ENCODE measurements around the gene SLC52A3.
"Not testable (repeated sequence)": the region's sequence is repeated elsewhere in the genome, so short reads cannot be mapped to it uniquely, and the experiment has no call there.

The SLC52A3 gene
- 0 to 0.07 (median 0) reads per million in 9 experiments for total RNA-seq

- Mint-ChIP-seq H3K27me3 (peaks cover 53 to 69% of the 10 kb centered on the region in 2 donors), H3K4me3 (no peak within 1 kb of the TSS), H3K36me3 (ENCODE audit: insufficient read depth) (no peaks in the 10 kb centered on the region), H3K4me1 (ENCODE audit: low read depth in 2 of 2) (no peaks in the 10 kb centered on the region), H3K9me3 (no peaks in the 10 kb centered on the region), H3K27ac (no peak within 1 kb of the TSS)
- no peak for DNase-seq
- ATAC-seq (replicated peaks), result no peak
Measured at GRCh38 chr20:768426-768978, at the start of gene SLC52A3. SLC52A3 (minus strand) TSS chr20:768500; CDS start chr20:765774, 2,726 bp downstream.

GRCh38 chr20:815914-816606 lies 47.8 kb upstream of the SLC52A3 start:
- H3K36me3 Mint-ChIP-seq (ENCODE audit: insufficient read depth), result peaks cover 22% of the 10 kb centered on the region
- H3K27me3 Mint-ChIP-seq, result peaks cover 38 to 52% of the 10 kb centered on the region in 2 donors
- H3K27ac Mint-ChIP-seq, result no peak overlapping the region
- no peaks in the 10 kb centered on the region for H3K9me3 Mint-ChIP-seq
- ATAC-seq (replicated peaks) (peak; percentile 42), DNase-seq (peak; percentile 56 to 69 (median 58))
- no peak overlapping the region for H3K4me3 Mint-ChIP-seq
- peaks cover 2 to 5% of the 10 kb centered on the region in 2 donors for H3K4me1 Mint-ChIP-seq (ENCODE audit: low read depth in 2 of 2)

GRCh38 chr20:815226-815625 lies 46.9 kb upstream of the SLC52A3 start:
- H3K27ac Mint-ChIP-seq, result no peak overlapping the region
- H3K4me1 Mint-ChIP-seq (ENCODE audit: low read depth in 2 of 2), result peaks cover 2 to 5% of the 10 kb centered on the region in 2 donors
- no peaks in the 10 kb centered on the region for H3K9me3 Mint-ChIP-seq
- H3K36me3 Mint-ChIP-seq (ENCODE audit: insufficient read depth), result peaks cover 20% of the 10 kb centered on the region
- ATAC-seq (replicated peaks), result no peak
- no peak overlapping the region for H3K4me3 Mint-ChIP-seq
- DNase-seq, result no peak
- peaks cover 44 to 60% of the 10 kb centered on the region in 2 donors for H3K27me3 Mint-ChIP-seq

DNA sequence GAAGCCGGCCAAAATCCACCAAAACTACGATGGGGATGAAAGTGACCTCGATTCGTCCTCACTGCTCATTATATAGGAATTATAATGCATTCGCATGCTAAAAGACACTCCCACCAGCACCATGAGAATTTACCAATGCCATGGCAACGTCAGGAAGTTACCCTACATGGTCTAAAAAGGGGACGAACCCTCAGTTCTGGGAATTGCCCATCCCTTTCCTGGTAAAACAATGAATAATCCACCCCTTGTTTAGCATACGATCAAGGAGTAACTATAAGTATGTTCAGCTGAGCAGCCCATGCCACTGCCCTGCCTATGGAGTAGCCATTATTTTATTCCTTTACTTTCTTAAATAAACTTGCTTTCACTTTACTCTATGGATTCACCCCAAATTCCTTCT lies 45.1 kb upstream of the SLC52A3 start:
- no peak overlapping the region for H3K4me3 Mint-ChIP-seq
- H3K36me3 Mint-ChIP-seq (ENCODE audit: insufficient read depth), result peaks cover 5% of the 10 kb centered on the region
- no peak for DNase-seq
- H3K4me1 Mint-ChIP-seq (ENCODE audit: low read depth in 2 of 2), result peaks cover 0 to 5% of the 10 kb centered on the region in 2 donors
- H3K27me3 Mint-ChIP-seq, result peaks cover 55 to 68% of the 10 kb centered on the region in 2 donors
- no peak overlapping the region for H3K27ac Mint-ChIP-seq
- ATAC-seq (replicated peaks), result no peak
- H3K9me3 Mint-ChIP-seq, result no peaks in the 10 kb centered on the region

DNA sequence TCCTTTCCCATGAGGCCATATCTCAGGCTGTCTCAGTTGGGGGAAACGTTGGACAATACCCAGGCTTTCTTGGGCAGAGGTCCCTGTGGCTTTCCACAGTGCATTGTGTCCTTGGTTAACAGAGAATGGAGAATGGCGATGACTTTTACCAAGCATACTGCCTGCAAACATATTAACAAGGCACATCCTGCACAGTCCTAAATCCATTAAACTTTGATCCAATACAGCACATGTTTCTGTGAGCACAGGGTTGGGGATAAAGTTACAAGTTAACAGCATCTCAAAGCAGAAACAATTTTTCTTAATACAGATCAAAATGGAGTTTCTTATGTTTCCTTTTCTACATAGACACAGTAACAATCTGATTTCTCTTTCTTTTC lies 44.1 kb upstream of the SLC52A3 start:
- ATAC-seq (replicated peaks); H3K4me3 Mint-ChIP-seq; H3K27ac Mint-ChIP-seq; H3K36me3 Mint-ChIP-seq (ENCODE audit: insufficient read depth); DNase-seq; H3K4me1 Mint-ChIP-seq (ENCODE audit: low read depth in 2 of 2); H3K9me3 Mint-ChIP-seq: not testable (repeated sequence)
- peaks cover 58 to 68% of the 10 kb centered on the region in 2 donors for H3K27me3 Mint-ChIP-seq

- not testable (repeated sequence) for H3K36me3 Mint-ChIP-seq (ENCODE audit: insufficient read depth); DNase-seq; H3K4me1 Mint-ChIP-seq (ENCODE audit: low read depth in 2 of 2); H3K4me3 Mint-ChIP-seq; ATAC-seq (replicated peaks); H3K9me3 Mint-ChIP-seq; H3K27ac Mint-ChIP-seq
- H3K27me3 Mint-ChIP-seq, result peaks cover 58 to 68% of the 10 kb centered on the region in 2 donors
Measured at GRCh38 chr20:811776-812434, 43.6 kb upstream of the SLC52A3 start.

DNA sequence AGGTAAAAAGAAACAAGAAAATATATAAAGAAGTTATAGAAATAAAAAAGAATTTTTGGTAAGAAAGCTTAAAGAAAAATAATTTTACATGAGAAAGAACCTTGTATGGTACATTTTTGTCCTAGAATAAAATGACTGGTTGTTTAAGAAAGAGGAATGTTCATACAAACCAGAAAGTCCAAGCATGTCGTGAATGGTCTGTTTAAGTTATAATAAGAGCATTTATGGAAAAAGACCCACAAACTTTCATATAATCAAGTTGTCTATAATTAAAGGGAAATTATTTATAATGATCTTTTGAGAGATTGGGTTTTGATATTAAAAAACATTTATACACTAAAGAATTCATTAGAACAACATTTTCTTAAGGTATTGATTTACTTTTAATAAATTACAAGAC lies 37.4 kb upstream of the SLC52A3 start:
- Mint-ChIP-seq H3K27me3 (peaks cover 37 to 42% of the 10 kb centered on the region in 2 donors), H3K4me3 (no peak overlapping the region), H3K4me1 (ENCODE audit: low read depth in 2 of 2) (no peaks in the 10 kb centered on the region), H3K27ac (no peak overlapping the region), H3K36me3 (ENCODE audit: insufficient read depth) (no peaks in the 10 kb centered on the region), H3K9me3 (no peaks in the 10 kb centered on the region)
- DNase-seq (no peak), ATAC-seq (replicated peaks) (no peak)

DNA sequence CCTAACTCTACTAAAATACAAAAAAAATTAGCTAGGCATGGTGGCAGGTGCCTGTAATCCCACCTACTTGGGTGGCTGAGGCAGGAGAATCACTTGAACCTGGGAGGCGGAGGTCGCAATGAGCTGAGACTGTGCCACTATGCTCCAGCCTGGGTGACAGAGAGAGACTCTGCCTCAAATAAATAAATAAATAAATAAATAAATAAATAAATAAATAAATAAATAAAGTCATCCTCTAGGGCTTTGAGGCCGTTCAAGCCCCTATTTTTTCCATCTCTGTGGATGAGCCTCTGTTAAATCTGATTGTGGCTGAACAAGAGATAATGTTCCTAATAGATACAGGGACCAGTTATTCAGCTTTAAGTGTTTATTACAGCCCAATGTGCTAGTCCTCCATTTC lies 33.4 kb upstream of the SLC52A3 start:
- DNase-seq, result no peak
- Mint-ChIP-seq H3K9me3 (no peaks in the 10 kb centered on the region), H3K4me3 (no peak overlapping the region), H3K27ac (no peak overlapping the region), H3K36me3 (ENCODE audit: insufficient read depth) (no peaks in the 10 kb centered on the region), H3K4me1 (ENCODE audit: low read depth in 2 of 2) (no peaks in the 10 kb centered on the region), H3K27me3 (peaks cover 52 to 64% of the 10 kb centered on the region in 2 donors)
- ATAC-seq (replicated peaks), result no peak

- not testable (repeated sequence) for DNase-seq; H3K27ac Mint-ChIP-seq; H3K36me3 Mint-ChIP-seq (ENCODE audit: insufficient read depth); H3K9me3 Mint-ChIP-seq; ATAC-seq (replicated peaks); H3K4me1 Mint-ChIP-seq (ENCODE audit: low read depth in 2 of 2); H3K4me3 Mint-ChIP-seq
- H3K27me3 Mint-ChIP-seq, result peaks cover 49 to 73% of the 10 kb centered on the region in 2 donors
Measured at GRCh38 chr20:800026-800425, 31.7 kb upstream of the SLC52A3 start.

DNA sequence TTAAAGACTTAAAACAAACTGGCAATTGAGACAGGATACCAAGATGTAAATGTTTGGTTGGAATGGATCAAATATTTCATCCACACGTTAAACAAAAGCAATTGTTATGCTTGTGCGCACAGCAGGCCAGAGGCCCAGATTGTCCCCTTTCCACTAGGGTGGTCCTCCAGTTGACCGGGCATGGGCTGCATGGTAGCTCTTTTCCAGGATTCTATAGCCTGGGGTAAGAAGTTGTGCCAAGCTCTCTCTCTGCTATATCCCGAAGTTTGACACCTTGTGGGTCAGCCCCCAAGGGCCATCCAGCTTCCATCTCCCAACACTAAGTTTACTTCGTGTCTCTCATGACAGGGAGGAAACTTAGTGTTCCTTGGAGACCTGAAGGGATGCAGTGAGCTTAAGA lies 30.4 kb upstream of the SLC52A3 start:
- not testable (repeated sequence) for H3K27ac Mint-ChIP-seq; H3K4me3 Mint-ChIP-seq; H3K36me3 Mint-ChIP-seq (ENCODE audit: insufficient read depth); DNase-seq; ATAC-seq (replicated peaks); H3K4me1 Mint-ChIP-seq (ENCODE audit: low read depth in 2 of 2); H3K9me3 Mint-ChIP-seq
- peaks cover 58 to 86% of the 10 kb centered on the region in 2 donors for H3K27me3 Mint-ChIP-seq

- Mint-ChIP-seq H3K27ac (no peak overlapping the region), H3K36me3 (ENCODE audit: insufficient read depth) (no peaks in the 10 kb centered on the region), H3K9me3 (peaks cover under 1 to 3% of the 10 kb centered on the region in 2 donors), H3K4me1 (ENCODE audit: low read depth in 2 of 2) (no peaks in the 10 kb centered on the region), H3K4me3 (no peak overlapping the region), H3K27me3 (peaks cover 65 to 88% of the 10 kb centered on the region in 2 donors)
- ATAC-seq (replicated peaks) (no peak), DNase-seq (no peak)
Measured at GRCh38 chr20:796921-797320, 28.6 kb upstream of the SLC52A3 start.

GRCh38 chr20:792248-792647 lies 23.9 kb upstream of the SLC52A3 start:
- H3K9me3 Mint-ChIP-seq, result peaks cover 3 to 8% of the 10 kb centered on the region in 2 donors
- peaks cover 72 to 92% of the 10 kb centered on the region in 2 donors for H3K27me3 Mint-ChIP-seq
- no peak overlapping the region for H3K4me3 Mint-ChIP-seq
- no peak overlapping the region for H3K27ac Mint-ChIP-seq
- no peak for ATAC-seq (replicated peaks)
- no peaks in the 10 kb centered on the region for H3K4me1 Mint-ChIP-seq (ENCODE audit: low read depth in 2 of 2)
- DNase-seq, result no peak
- H3K36me3 Mint-ChIP-seq (ENCODE audit: insufficient read depth), result peaks cover 4% of the 10 kb centered on the region

DNA sequence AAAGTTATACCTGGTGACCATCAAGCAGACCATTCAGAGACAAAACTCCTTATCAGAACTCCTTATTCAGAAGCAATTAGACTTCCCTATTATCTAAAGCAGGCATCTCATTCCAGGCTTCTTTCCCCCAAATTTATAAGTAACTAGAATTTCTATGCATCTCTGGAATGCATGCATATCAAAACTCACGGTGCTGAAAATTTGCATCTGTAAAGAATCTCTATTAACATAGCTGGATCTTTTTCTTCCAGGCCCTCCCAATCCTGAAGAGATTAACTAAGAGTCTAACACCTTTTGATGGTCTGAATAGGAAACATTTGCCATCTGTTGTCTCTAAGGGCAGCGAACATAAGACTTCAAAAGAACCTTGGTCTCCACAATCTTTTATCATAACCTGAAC lies 22.8 kb upstream of the SLC52A3 start:
- no peak for ATAC-seq (replicated peaks)
- Mint-ChIP-seq H3K9me3 (peaks cover 3 to 8% of the 10 kb centered on the region in 2 donors), H3K36me3 (ENCODE audit: insufficient read depth) (peaks cover 4% of the 10 kb centered on the region), H3K27ac (no peak overlapping the region), H3K4me3 (no peak overlapping the region), H3K4me1 (ENCODE audit: low read depth in 2 of 2) (no peaks in the 10 kb centered on the region), H3K27me3 (peaks cover 78 to 94% of the 10 kb centered on the region in 2 donors)
- DNase-seq, result no peak

DNA sequence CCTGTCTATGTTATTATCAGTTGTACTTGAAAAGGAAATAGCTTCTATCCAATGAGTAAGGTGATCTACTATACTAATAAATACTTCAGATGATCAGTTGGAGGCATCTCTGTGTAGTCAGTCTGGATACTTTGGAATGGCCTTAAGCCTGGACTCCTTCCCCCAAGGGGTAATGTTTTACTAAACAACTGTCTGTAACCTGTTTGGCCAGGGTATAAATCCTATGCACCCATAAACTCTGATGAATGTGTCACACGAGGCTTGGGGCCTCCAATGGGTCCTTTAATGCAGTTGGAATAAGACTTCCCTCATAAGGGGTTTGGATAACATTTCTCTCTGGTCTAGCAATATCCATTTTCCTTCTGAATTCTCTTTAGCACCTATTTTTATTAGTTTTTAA lies 19.5 kb upstream of the SLC52A3 start:
- no peaks in the 10 kb centered on the region for H3K4me1 Mint-ChIP-seq (ENCODE audit: low read depth in 2 of 2)
- H3K27me3 Mint-ChIP-seq, result peaks cover 66 to 84% of the 10 kb centered on the region in 2 donors
- H3K4me3 Mint-ChIP-seq, result no peak overlapping the region
- peaks cover 4% of the 10 kb centered on the region for H3K36me3 Mint-ChIP-seq (ENCODE audit: insufficient read depth)
- DNase-seq (no peak), ATAC-seq (replicated peaks) (no peak)
- peaks cover 9 to 20% of the 10 kb centered on the region in 2 donors for H3K9me3 Mint-ChIP-seq
- H3K27ac Mint-ChIP-seq, result no peak overlapping the region
